Measurements from ENCODE around the gene CELF4.
A peak's percentile ranks its signal among the peaks of the same experiment; 100 is the strongest.

CELF4 gene

GRCh38 chr18:37316468-37316867 is 249.1 kb downstream of the CELF4 start:
- DNase-seq (ENCODE audit: low spot score) = no peak

- no peak for DNase-seq (ENCODE audit: low spot score)
Observed at GRCh38 chr18:37315935-37316334, 249.7 kb downstream of the CELF4 start.

GRCh38 chr18:37314534-37314933 is 251.1 kb downstream of the CELF4 start:
- no peak for DNase-seq (ENCODE audit: low spot score)

GRCh38 chr18:37313624-37314023 is 252.0 kb downstream of the CELF4 start:
- DNase-seq (ENCODE audit: low spot score) = no peak

GRCh38 chr18:37309861-37310260 is 255.7 kb downstream of the CELF4 start:
- DNase-seq (ENCODE audit: low spot score) = no peak

- no peak for DNase-seq (ENCODE audit: low spot score)
Observed at GRCh38 chr18:37309059-37309458, 256.5 kb downstream of the CELF4 start.

- DNase-seq (ENCODE audit: low spot score) = no peak
Observed at GRCh38 chr18:37307181-37307580, 258.4 kb downstream of the CELF4 start.

- DNase-seq (ENCODE audit: low spot score) = no peak
Observed at GRCh38 chr18:37306432-37306831, 259.2 kb downstream of the CELF4 start.

GRCh38 chr18:37305066-37305465 is 260.5 kb downstream of the CELF4 start:
- DNase-seq (ENCODE audit: low spot score) = no peak

GRCh38 chr18:37304012-37304680 is 261.5 kb downstream of the CELF4 start:
- DNase-seq (ENCODE audit: low spot score) = no peak

- DNase-seq (ENCODE audit: low spot score) = no peak
Observed at GRCh38 chr18:37303009-37303408, 262.6 kb downstream of the CELF4 start.

- DNase-seq (ENCODE audit: low spot score) = no peak
Observed at GRCh38 chr18:37302519-37302918, 263.1 kb downstream of the CELF4 start.

- peak; percentile 33 for DNase-seq (ENCODE audit: low spot score)
Observed at GRCh38 chr18:37299471-37300304, 265.9 kb downstream of the CELF4 start.

- DNase-seq (ENCODE audit: low spot score) = no peak
Observed at GRCh38 chr18:37298816-37299215, 266.8 kb downstream of the CELF4 start.

- DNase-seq (ENCODE audit: low spot score) = no peak
Observed at GRCh38 chr18:37297106-37297505, 268.5 kb downstream of the CELF4 start.

- peak; percentile 39 for DNase-seq (ENCODE audit: low spot score)
Observed at GRCh38 chr18:37294951-37295350, 270.6 kb downstream of the CELF4 start.

- DNase-seq (ENCODE audit: low spot score) = no peak
Observed at GRCh38 chr18:37293359-37293758, 272.2 kb downstream of the CELF4 start.

- no peak for DNase-seq (ENCODE audit: low spot score)
Observed at GRCh38 chr18:37289423-37289822, 276.2 kb downstream of the CELF4 start.

- no peak for DNase-seq (ENCODE audit: low spot score)
Observed at GRCh38 chr18:37287601-37288000, 278.0 kb downstream of the CELF4 start.

GRCh38 chr18:37286801-37287200 is 278.8 kb downstream of the CELF4 start:
- DNase-seq (ENCODE audit: low spot score) = no peak

GRCh38 chr18:37285825-37286224 is 279.8 kb downstream of the CELF4 start:
- DNase-seq (ENCODE audit: low spot score) = no peak

GRCh38 chr18:37284260-37284659 is 281.3 kb downstream of the CELF4 start:
- DNase-seq (ENCODE audit: low spot score) = no peak

GRCh38 chr18:37282386-37283037 is 283.1 kb downstream of the CELF4 start:
- DNase-seq (ENCODE audit: low spot score) = peak; percentile 20

Measured in HuH-7 (cell line).